RCC 7860 (cell line): Measurements from ENCODE around the gene FAM3A.

Source experiments
- DNase-seq: peaks from one replicate; pipeline ENCODE4 v3.0.0-alpha.2; 2015; ENCODE audit warnings: low spot score
- FAIRE-seq: peaks from 2 replicates; lab custom pipeline; 2012; peaks lifted over from hg19 to GRCh38; lab: Jason Lieb, UNC

The FAM3A gene

DNA sequence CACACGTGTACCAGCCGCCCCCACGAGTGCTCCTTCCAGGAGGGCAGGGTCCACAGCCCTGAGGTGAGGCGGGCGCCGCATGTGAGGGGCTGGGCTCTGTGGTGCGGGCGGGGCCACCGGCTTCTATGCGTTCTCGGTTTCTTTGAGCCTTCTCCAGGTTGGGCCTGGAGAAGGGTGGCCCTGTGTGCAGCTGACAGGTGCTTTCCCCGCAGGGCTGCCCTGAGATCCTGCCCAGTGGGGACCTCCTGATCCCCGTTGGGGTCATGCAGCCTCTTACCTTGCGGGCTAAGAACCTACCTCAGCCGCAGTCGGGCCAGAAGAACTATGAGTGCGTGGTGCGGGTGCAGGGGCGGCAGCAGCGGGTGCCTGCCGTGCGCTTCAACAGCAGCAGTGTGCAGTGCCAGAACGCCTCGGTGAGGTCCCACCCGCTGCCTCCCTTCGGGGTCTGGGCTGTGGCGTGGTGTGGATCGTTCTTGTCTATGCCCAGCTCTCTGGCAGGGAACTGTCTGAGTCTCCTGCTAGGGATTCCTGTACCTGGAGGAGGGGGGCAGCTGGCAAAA is 51.1 kb downstream of the FAM3A start:
- no peak for FAIRE-seq

DNA sequence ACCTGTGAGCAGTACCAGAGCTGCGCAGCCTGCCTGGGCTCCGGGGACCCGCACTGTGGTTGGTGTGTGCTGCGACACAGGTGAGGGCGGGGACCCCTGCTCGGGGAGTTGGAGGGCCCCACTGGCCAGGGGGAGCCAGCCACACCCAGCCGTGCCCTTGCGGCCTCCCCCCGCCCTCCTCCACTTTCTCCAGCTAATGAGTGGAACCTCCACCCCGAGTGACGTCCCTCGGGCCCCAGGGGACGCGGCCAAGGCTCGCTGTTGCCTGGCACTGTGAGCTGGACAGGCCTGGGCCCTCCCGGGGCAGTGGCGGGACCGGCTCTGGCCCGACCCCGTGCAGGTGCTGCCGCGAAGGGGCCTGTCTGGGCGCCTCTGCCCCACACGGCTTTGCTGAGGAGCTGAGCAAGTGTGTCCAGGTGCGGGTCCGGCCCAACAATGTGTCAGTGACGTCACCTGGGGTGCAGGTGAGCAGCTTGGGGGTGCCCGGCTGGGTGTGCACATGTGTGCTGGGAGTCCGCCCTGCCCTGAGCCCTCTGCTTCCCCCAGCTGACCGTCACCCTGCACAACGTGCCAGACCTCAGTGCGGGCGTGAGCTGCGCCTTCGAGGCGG is 52.3 kb downstream of the FAM3A start:
- DNase-seq (no peak), FAIRE-seq (no peak)

More for the DNA sequence above, 51.1 kb downstream of the FAM3A start:
- DNase-seq, result no peak

DNA sequence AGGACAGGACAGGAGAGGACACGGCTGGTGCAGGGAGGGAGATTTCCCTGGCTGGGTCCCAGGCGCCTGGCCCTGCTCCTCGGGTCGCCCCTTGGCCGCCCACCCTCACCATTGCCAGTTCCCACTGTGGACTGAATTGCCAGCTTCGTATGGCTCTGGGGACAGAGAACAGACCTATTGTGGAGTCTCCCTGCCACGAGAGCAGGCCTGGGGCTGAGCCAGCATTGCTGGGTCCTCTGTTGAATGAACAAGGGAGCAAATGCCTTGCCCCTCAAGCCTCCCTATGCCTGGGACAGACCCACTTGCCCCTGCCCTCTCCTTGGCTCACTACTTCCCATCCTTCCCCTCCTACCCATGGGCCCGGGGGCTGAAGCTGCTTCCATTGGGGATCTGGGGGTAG is 53.6 kb downstream of the FAM3A start:
- DNase-seq (no peak), FAIRE-seq (no peak)

DNA sequence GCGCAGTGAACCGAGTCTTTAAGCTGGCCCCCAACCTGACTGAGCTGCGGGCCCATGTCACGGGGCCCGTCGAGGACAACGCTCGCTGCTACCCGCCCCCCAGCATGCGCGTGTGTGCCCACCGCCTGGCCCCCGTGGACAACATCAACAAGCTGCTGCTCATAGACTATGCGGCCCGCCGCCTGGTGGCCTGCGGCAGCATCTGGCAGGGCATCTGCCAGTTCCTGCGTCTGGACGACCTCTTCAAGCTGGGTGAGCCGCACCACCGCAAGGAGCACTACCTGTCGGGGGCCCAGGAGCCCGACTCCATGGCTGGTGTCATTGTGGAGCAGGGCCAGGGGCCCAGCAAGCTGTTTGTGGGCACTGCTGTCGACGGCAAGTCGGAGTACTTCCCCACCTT is 55.7 kb downstream of the FAM3A start:
- no peak for DNase-seq
- no peak for FAIRE-seq

DNA sequence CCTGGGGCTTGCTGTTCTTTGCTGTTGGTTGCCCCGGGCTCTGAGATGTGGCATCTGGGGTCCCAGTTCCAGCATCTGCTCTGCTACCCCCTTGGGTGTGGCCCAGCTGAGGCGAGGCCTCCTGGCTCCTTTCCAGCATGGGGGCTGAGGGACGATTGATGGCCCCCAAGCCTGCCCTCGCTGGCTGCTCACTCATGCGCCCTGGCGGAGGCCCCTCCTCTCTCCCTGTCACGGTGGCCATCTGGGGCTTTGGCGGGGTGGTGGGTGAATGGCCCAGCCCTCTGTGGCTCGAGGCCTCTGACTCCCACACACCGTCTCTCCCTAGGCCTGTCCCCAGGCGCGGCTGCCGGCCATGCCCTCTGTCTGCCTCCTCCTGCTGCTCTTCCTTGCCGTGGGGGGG is 56.2 kb downstream of the FAM3A start:
- no peak for FAIRE-seq
- no peak for DNase-seq

DNA sequence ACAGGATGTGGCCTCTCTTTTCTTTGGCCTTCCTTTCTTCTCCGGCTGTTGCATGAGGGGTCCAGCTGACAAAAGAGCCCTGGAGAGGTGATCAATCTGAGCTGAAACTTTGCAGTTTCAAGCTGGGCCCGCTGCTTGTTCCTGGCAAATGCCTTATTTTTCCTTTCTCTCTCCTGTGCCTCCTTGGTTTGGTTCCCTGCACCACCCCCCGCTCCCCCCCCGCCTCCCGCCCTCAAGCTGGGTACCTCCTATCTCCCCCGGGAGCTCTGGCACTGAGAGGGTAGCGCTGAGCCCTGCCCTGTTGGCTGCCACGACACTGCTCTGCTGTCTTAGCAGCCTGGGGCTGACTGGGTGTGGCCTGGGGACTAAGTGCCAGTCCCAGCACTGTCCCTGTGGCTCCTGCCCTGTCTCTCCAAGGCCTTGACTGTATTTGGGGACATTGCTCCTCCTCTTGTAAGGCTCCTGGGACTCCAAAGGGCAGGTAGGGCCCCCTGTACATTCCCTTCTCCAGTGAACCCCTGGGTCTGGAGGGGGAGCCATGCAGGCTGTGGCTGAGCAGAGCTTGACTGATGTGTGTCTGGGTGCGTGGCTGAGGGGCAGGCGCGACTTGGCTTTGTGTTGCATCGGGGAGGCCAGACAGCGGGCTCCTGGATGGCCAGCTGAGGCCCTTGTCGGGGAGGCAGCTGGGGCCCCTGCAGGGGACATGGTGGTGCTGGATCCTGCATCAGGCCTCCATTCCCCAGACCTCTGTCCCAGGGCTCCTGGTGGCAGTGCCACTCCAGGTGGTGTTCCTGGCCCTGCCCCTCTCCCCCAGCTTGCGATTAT is 56.9 kb downstream of the FAM3A start:
- peak; percentile 27 for DNase-seq
- no peak for FAIRE-seq

DNA sequence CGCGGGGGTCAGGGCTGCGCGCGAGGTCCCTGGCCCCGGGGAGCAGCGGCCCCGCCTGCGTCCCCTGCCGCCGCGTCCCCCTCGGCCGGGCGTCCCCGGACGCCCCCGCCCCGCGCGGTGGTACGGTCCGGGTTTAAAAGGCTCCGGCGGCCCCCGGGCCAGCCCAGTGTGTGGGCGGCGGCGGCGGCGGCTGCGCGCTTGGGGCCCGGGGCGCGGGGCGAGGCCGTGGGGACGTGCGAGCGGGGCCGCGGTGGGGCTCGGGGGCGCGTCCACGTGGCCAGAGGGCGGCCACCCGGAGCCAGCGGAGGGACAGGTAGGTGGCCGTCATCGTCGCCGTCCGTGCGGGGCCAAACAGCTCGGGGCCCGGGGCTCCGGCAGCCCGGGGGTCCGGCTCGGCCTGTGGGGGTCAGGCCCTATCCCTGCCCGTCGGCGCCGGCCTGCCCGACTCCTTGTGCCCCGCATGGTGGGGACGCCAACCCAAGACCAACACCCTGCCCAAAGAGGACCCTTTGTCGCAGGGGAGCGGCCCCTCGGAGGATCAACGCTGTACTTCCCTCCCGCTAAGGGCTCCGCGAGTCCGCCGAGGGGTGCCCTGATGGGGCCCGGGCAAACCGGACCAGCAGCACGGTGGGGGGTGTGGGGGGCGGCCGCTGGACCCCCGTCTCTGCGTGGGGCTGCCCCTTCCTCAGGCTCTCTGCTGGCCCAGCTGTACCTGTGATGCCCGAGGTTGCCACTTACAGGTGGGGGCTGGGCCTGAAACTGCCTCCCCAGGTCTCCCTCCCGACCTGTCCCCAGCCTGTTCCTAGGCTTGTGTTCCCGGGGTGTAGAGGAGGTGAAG is 57.7 kb downstream of the FAM3A start, which contains the start of gene PLXNA3:
PLXNA3 (plus strand) TSS at position 166 of the 838 bp plus-strand sequence. CDS start 1,903 bp downstream, outside the sequence.
- no peak for FAIRE-seq
- DNase-seq, result no peak

DNA sequence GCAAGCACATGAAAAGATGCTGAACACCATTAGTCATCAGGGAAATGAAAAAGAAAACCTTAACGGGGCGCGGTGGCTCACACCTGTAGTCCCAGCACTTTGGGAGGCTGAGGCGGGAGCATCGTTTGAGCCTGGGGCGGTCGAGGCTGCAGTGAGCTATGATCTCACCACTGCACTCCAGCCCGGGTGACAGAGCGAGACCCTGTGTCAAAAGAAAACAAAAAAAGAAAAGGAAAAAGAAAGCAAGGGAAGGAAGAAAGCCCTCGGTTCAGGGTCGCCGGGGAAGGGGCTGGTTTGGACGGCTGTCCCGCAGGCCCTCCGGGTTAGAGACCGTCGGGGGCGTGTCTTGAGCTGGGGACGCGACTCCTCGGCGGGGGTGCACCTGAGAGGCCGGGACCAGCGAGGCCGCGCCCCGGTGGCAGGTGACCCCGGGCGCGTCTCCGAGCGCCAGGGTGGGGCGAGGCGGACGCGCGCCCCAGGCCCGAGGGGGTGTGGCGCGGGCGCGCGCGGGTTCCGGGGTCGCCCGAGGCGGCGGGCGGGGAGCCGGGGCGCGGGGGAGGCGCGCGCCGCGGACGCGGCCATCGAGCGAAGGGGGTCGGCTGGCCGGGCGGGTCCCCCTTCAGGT is 58.4 kb downstream of the FAM3A start:
- DNase-seq, result no peak
- no peak for FAIRE-seq
